Endodermal cell (in vitro differentiated cells): Measurements from ENCODE around the gene VAMP5. TPM values are rescaled to one million over a fixed set of nuclear protein-coding genes. Genes with fewer than 3 reads are reported as not detected.

Source experiments
- DNase-seq: peaks from one replicate; pipeline ENCODE4 v3.0.0-alpha.2; 2017
- H3K27ac ChIP-seq: 2 replicates; pipeline ENCODE4 v1.5.1; 2013; ENCODE audit warnings: mild to moderate bottlenecking, low read depth, low read length, moderate library complexity
- H3K27me3 ChIP-seq: 2 replicates; pipeline ENCODE4 v1.6.1; 2013; ENCODE audit warnings: mild to moderate bottlenecking, low read length, moderate library complexity; ENCODE audit not compliant: insufficient read depth, control insufficient read depth, poor library complexity, severe bottlenecking
- H3K36me3 ChIP-seq: 2 replicates; pipeline ENCODE4 v1.7.0; 2013; ENCODE audit warnings: mild to moderate bottlenecking, low read length, moderate library complexity; ENCODE audit not compliant: control insufficient read depth, insufficient read depth
- H3K4me1 ChIP-seq: one replicate; pipeline ENCODE4 v1.7.0; 2013; ENCODE audit warnings: low read length; ENCODE audit not compliant: control insufficient read depth, insufficient read depth
- H3K4me3 ChIP-seq: 2 replicates; pipeline ENCODE4 v1.5.1; 2013; ENCODE audit warnings: mild to moderate bottlenecking, low read length, moderate library complexity
- H3K9ac ChIP-seq: 2 replicates; pipeline ENCODE4 v1.6.1; 2013; ENCODE audit warnings: mild to moderate bottlenecking, low read length, moderate library complexity; ENCODE audit not compliant: poor library complexity, severe bottlenecking; ENCODE audit errors: extremely low read depth
- H3K9me3 ChIP-seq: 2 replicates; pipeline ENCODE4 v1.6.1; 2013; ENCODE audit warnings: mild to moderate bottlenecking, low read length, moderate library complexity; ENCODE audit not compliant: control insufficient read depth
- H3K27ac Mint-ChIP-seq: 2 replicates; pipeline ENCODE4 v1.8.0; 2020; ENCODE audit warnings: mixed read lengths
- H3K27me3 Mint-ChIP-seq: 2 replicates; pipeline ENCODE4 v1.8.0; 2021; ENCODE audit warnings: mild to moderate bottlenecking, mixed read lengths; ENCODE audit not compliant: insufficient read depth
- H3K36me3 Mint-ChIP-seq: 2 replicates; pipeline ENCODE4 v1.8.0; 2020; ENCODE audit warnings: low read depth, mixed read lengths
- H3K4me1 Mint-ChIP-seq: 2 replicates; pipeline ENCODE4 v1.8.0; 2020; ENCODE audit warnings: mixed read lengths
- H3K4me3 Mint-ChIP-seq: 2 replicates; pipeline ENCODE4 v1.8.0; 2020; ENCODE audit warnings: mild to moderate bottlenecking, moderate library complexity, mixed read lengths
- H3K9me3 Mint-ChIP-seq: 2 replicates; pipeline ENCODE4 v1.8.0; 2020; ENCODE audit warnings: mild to moderate bottlenecking, mixed read lengths
- CTCF ChIP-seq: fragments of 200-600 bp; sonication (generic); conservative IDR thresholded peaks from 2 replicates; pipeline ENCODE4 v1.5.0; 2021; ENCODE audit warnings: antibody characterized with exemption, mild to moderate bottlenecking
- WGBS, 2 experiments: methylation state at CpG; one replicate each; pipeline versions ENCODE4 v1.1.5 to v1.1.7; 2013; ENCODE audit warnings: missing lambda C conversion rate in 2 of 2, mixed read lengths in 1 of 2; ENCODE audit not compliant: insufficient coverage in 1 of 2, insufficient read length in 1 of 2; 5-methylcytosine and 5-hydroxymethylcytosine counted together
- total RNA-seq, 2 donors: library from RNA; stranded (reverse); fragmentation: NEBNext Ultra II Directional in 1 of 2; extraction: Animal tissue kit (Norgen Biotek cat#: 25700) in 1 of 2; gene quantifications; 2 replicates in 1 of 2; 3 replicates in 1 of 2; pipeline ENCODE4 v1.2.1, GENCODE V29; 2021

Gene VAMP5
- total RNA-seq, 2 donors from 2014 or later, result 6.3 to 13.9 TPM

GRCh38 chr2:85540133-85540648 lies 44.0 kb upstream of the VAMP5 start:
- TF ChIP-seq CTCF, result no peak
- DNase-seq, result no peak
- Mint-ChIP-seq H3K27me3 (no peaks in the 10 kb centered on the region), H3K4me1 (peaks cover 42% of the 10 kb centered on the region), H3K9me3 (no peaks in the 10 kb centered on the region), H3K4me3 (peak overlapping the region; percentile 95), H3K27ac (peak overlapping the region; percentile 89), H3K36me3 (peaks cover 53% of the 10 kb centered on the region)
- Histone ChIP-seq H3K4me3 (peak overlapping the region; percentile 99), H3K27me3 (no peaks in the 10 kb centered on the region), H3K27ac (peak overlapping the region; percentile 100), H3K9me3 (no peaks in the 10 kb centered on the region), H3K9ac (peak overlapping the region; percentile 98), H3K4me1 (peaks cover 22% of the 10 kb centered on the region), H3K36me3 (peaks cover 45% of the 10 kb centered on the region)
- 3 to 5% methylated on average over 10 to 11 of the region's 11 CpGs for WGBS, 2 experiments

- WGBS, 2 experiments, result 85 to 89% methylated on average over 4 of the region's 4 CpGs
- H3K36me3 ChIP-seq, result peaks cover 54% of the 10 kb centered on the region
These were observed 43.0 kb upstream of the VAMP5 start for GRCh38 chr2:85541262-85541661.

GRCh38 chr2:85541753-85542457 lies 42.3 kb upstream of the VAMP5 start:
- H3K9ac ChIP-seq, result no peak overlapping the region
- no peaks in the 10 kb centered on the region for H3K27me3 ChIP-seq
- 93 to 100% methylated on average over 2 to 5 of the region's 5 CpGs for WGBS, 2 experiments
- H3K4me3 ChIP-seq, result peak overlapping the region; percentile 99
- H3K4me1 ChIP-seq, result peaks cover 22% of the 10 kb centered on the region
- no peaks in the 10 kb centered on the region for H3K9me3 Mint-ChIP-seq
- H3K27ac ChIP-seq, result no peak overlapping the region
- peak overlapping the region; percentile 56 for H3K27ac Mint-ChIP-seq
- peaks cover 54% of the 10 kb centered on the region for H3K36me3 ChIP-seq
- no peak for DNase-seq
- no peak for TF ChIP-seq CTCF
- H3K9me3 ChIP-seq, result no peaks in the 10 kb centered on the region
- no peaks in the 10 kb centered on the region for H3K27me3 Mint-ChIP-seq
- H3K4me3 Mint-ChIP-seq, result peak overlapping the region; percentile 95
- peaks cover 61% of the 10 kb centered on the region for H3K36me3 Mint-ChIP-seq
- H3K4me1 Mint-ChIP-seq, result peaks cover 40% of the 10 kb centered on the region

More at GRCh38 chr2:85541262-85541661, 43.0 kb upstream of the VAMP5 start:
- Histone ChIP-seq H3K4me1 (peaks cover 22% of the 10 kb centered on the region), H3K4me3 (peak overlapping the region; percentile 99), H3K9me3 (no peaks in the 10 kb centered on the region), H3K9ac (peak overlapping the region; percentile 98), H3K27me3 (no peaks in the 10 kb centered on the region), H3K27ac (no peak overlapping the region)
- H3K27me3 Mint-ChIP-seq, result no peaks in the 10 kb centered on the region
- no peak for DNase-seq
- no peak overlapping the region for H3K27ac Mint-ChIP-seq
- H3K4me3 Mint-ChIP-seq, result peak overlapping the region; percentile 95
- no peaks in the 10 kb centered on the region for H3K9me3 Mint-ChIP-seq
- H3K4me1 Mint-ChIP-seq, result peaks cover 42% of the 10 kb centered on the region
- TF ChIP-seq CTCF, result no peak
- peaks cover 61% of the 10 kb centered on the region for H3K36me3 Mint-ChIP-seq
